ENCODE data around the gene MED25. TPM values are rescaled to one million over a fixed set of nuclear protein-coding genes. Genes with fewer than 3 reads are reported as not detected.
A peak's percentile ranks its signal among the peaks of the same experiment; 100 is the strongest.

MED25 gene
- total and polyA plus RNA-seq, 9 of the 15 experiments (the other 6 are each of a cell fraction or from before 2014, with no cell fraction given): 4.1 to 93.9 (median 19.3) TPM

- TF ChIP-seq ZNF511 (CRISPR knock-in tag; IDR thresholded peaks at IDR 0.05): peak; percentile 86
- TF ChIP-seq RBM17 (IDR thresholded peaks at IDR 0.05; ENCODE audit: borderline replicate concordance, low read depth, low read length): no peak
- no peak for TF ChIP-seq NR2C2 (CRISPR knock-in tag; IDR thresholded peaks at IDR 0.05)
- TF ChIP-seq NR2C2 (tag; IDR thresholded peaks at IDR 0.05): peak; percentile 89
- TF ChIP-seq NELFE (IDR thresholded peaks at IDR 0.05; ENCODE audit: insufficient read depth, insufficient read length): no peak
- 0 out of 2 replicates have a peak, but pooled peaks have one; percentile 40 for TF ChIP-seq ZNF592 (IDR thresholded peaks at IDR 0.05)
- peak; percentile 20; the same call in 1 of the 2 replicates for TF ChIP-seq KLF6 (CRISPR knock-in tag; IDR thresholded peaks at IDR 0.05; ENCODE audit: borderline replicate concordance)
- TF ChIP-seq ZNF830 (CRISPR knock-in tag; IDR thresholded peaks at IDR 0.05): no peak
- TF ChIP-seq ZNF318 (IDR thresholded peaks at IDR 0.05; ENCODE audit: borderline replicate concordance in 1 of 2, low read depth in 1 of 2): no peak
- no peak for TF ChIP-seq CAMTA2 (CRISPR knock-in tag; conservative IDR thresholded peaks at IDR 0.05)
- no peak for TF ChIP-seq NFXL1 (CRISPR knock-in tag; IDR thresholded peaks at IDR 0.05)
- TF ChIP-seq E2F5 (CRISPR knock-in tag; IDR thresholded peaks at IDR 0.05): no peak
Observed at GRCh38 chr19:49850487-49851342, 32.6 kb downstream of the MED25 start, which contains the start of gene PTOV1 (continued).

Measured in K562 (cell line).